GM21717 (cell line): ENCODE data around the gene SLC25A22.

Source experiments
- ATAC-seq: cut with Tn5 transposase; IDR thresholded peaks from one replicate; pipeline ENCODE4 v1.9.1; 2021; ENCODE audit warnings: mild to moderate bottlenecking, moderate library complexity; ENCODE audit not compliant: unreplicated experiment

SLC25A22 gene

DNA sequence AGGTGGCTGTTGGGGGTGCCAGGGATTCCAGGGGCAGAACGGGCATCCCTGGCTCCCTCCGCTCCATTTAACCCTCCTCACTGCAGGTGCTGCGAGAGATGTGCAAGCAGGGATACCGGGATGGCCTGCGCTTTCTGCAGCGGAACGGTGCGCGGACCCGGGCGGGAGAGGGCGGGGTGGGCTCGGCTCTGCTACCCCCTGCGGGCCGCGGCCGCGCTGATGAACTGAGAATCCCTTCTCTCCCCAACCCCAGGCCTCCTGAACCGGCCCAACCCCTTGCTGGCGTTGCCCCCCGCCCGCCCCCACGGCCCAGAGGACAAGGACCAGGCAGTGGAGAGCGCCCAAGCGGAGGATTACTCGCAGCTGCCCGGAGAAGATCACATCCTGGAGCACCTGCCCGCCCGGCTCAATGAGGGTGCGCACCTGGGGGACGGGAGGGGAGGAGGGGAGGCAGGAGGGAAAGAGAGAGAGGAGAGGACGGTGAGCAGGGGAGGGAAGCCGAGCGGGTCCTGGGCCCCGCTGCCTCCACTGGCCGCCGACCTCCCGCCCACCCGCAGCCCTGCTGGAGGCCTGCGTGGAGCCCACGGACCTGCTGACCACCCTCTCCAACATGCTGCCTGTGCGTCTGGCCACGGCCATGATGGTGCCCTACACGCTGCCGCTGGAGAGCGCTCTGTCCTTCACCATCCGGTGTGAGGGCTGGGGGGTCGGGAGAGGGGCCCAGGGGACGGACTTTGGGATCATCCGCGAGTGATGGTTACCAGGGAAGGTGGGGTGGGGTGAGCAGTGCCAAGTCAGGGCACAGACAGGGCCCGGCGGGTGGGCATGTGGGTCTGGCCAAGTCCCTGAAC, 25.6 kb upstream of the SLC25A22 start:
- ATAC-seq = no peak

DNA sequence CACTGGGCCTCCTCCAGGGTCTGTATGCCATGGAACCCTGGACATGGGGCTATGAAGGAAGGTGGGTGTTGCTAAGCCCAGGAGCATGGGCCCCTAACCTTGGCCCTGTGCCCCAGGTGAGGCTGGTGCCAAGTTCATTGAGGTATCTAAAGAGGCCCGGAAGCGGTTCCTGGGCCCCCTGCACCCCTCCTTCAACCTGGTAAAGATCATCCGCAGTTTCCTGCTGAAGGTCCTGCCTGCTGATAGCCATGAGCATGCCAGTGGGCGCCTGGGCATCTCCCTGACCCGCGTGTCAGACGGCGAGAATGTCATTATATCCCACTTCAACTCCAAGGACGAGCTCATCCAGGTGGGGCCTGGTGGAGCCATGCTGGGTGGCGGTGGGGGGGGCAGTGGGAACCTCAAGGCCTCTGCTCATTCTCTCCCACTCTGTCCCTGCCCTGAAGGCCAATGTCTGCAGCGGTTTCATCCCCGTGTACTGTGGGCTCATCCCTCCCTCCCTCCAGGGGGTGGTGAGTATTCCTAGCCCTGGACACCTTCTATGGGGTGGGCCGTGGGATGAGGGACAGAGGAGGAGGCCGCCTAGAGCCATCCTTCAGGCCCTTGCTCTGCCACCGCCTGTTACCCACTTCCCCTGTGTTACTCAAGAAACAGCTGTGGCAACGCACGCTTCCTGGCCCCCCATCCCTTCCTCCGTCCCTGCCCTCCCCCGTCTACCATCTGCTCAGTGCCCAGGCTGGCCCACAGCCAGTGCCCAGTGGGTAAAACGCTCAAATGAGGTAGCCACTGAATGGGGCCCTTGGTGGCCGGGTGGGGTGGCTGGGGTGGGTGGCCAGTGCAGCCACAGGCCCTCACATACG, 23.7 kb upstream of the SLC25A22 start:
- no peak for ATAC-seq

DNA sequence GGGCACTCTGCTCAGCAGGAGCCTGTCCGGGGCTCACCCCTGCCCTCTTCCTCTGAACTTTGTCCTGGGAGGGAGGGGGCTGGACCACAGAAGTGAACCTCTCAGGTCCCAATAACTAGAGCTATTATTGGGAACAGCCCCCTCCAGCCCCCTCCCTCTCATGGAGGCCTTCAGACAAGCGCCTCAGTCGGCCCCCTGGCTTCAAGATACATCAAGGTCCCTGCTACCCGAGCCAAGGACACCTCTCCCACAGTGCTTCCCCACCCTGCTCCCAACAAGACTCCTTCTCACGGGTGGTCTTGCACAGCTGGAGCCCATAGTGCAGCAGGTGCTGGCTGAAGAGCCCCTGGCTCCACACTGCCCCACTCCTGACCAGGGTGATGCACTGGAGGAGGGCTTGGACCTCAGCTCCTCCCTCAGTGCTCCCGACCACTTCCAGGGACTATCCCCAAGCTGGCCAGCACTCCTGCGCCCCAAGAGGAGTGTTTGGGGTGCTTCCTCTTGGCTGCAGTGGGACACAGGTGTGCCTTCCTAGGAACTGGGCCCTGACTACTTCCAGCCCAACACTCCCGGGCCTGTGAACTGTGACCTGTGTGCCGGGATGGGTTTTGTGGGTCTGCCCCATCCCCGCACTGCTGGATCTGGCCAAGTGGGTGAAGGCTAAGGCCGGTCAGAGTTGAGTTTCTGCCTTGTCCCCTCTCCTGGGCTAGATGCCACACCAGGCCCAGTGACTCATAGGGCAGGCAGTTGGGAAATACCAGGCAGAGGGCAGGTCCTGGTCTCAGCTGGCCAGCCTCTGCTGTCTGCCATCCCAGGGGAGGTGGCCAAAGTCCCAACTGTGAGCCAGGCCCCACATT, 22.8 kb upstream of the SLC25A22 start:
- no peak for ATAC-seq

DNA sequence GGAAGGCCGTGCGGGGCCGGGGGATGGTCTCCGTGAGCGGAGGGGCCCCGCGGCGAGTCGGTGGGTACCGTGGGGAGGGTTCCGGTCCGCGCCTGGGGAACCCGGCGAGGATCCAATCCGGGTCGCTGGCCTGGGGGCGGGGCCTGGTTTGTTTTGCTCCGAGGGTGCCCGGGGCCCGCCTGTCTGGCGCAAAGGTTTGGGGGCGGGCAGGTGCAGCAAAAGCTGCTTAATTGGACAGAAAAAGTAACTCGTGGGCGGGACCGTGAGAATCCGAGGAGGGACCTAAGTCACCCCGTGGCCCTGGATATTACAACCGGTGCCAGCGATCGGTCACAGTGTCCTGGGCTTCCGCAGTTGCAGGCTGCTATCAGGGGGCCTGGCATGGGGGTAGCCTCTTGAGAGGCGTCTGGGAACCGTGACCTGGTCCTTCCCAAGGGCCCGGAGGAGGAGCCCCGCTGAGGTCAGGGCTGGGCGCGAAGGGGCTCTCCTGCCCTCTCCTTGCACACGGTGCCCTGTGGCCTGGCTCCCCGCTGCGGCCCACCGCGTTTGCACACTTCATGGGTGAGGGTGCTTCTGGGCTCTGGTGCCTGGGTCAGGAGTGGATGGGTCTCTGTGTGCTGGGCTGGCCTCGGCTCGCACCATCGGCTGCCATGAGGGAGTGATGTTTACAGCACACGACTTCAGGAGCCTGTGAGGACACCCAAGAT, 22.0 kb upstream of the SLC25A22 start:
- ATAC-seq = peak; percentile 47

DNA sequence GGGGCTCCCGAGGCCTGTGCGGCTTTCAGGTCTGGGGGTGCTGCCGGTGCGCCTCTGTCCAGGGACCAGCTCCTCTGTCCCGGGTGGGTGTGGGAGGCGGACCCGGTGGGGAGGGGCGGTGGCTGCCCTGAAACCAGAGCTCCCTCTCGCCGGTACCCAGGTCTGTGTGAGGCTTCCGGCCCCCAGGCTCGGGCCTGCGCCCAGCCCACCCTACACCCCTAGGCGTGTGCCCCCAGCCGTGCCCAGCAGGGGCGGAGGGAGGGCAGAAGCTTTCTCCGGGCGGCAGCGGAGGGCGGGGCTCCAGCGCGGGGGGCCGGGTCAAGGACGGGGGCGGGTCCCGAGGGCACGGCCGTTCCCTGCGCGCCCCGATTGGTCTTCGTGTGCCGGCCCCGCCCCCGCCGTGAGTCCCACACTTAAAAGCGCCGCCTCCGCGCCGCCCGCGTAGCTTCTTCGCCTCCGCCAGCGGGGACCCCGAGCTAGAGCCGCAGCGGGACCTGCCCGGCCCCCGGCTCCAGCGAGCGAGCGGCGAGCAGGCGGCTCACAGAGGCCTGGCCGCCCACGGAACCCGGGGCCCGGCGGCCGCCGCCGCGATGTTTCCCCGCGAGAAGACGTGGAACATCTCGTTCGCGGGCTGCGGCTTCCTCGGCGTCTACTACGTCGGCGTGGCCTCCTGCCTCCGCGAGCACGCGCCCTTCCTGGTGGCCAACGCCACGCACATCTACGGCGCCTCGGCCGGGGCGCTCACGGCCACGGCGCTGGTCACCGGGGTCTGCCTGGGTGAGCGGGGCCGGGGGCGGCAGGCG, 21.2 kb upstream of the SLC25A22 start:
- ATAC-seq = peak; percentile 48

DNA sequence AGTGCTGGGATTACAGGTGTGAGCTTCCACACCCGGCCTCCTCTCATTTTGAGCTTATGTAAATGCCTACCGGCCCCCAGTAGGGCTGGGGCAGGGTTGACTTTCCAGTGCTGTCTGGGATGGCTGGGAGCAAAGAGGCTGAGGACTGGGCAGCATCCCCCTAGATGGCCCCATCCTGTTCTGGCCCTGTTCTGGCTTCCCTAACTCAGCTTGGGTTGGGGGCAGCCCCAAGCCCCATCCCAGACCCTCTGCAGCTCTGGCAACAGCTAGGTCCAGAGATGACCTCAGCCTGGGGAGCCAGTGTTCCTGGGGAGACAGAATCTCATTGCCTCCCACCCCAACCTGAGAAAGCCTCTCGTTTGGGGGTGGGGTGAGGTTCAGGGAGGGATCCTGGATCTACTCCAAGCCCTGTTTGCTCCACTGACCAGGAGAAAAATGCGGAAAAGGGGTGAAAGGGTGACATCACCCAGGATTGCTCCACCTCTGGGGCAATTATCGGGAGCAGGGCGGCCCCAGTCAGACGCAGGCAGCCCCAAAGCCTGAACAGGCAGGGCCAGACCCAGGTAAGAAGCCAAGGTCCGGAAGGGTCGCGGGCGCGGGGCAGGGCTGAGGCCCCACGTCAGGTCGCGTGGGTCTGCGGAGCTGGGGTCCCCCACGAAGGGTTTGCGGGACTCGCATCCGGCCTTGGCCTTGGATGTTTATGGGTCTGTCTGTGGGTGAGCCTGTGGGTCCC, 20.5 kb upstream of the SLC25A22 start, which contains the start of gene PNPLA2:
TSS of gene PNPLA2 (plus strand) at position 519 of the 733 bp plus-strand sequence. CDS start 805 bp downstream, outside the sequence.
- no peak for ATAC-seq

DNA sequence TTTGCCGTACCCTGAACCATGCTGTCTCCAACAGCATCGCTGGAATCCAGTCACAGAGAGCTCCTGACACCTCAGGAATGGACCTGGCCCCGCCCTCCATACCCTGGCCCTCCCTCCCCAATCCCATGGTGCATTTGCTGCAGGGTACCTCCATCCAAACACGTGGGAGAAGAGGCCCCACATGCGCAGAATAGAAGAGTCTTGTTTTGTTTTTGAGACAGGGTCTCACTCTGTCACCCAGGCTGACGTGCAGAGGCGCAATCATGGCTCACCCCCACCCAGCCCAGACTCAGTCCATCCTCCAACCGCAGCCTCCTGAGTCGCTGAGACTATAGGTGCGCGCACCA, 18.3 kb upstream of the SLC25A22 start:
- ATAC-seq = no peak

DNA sequence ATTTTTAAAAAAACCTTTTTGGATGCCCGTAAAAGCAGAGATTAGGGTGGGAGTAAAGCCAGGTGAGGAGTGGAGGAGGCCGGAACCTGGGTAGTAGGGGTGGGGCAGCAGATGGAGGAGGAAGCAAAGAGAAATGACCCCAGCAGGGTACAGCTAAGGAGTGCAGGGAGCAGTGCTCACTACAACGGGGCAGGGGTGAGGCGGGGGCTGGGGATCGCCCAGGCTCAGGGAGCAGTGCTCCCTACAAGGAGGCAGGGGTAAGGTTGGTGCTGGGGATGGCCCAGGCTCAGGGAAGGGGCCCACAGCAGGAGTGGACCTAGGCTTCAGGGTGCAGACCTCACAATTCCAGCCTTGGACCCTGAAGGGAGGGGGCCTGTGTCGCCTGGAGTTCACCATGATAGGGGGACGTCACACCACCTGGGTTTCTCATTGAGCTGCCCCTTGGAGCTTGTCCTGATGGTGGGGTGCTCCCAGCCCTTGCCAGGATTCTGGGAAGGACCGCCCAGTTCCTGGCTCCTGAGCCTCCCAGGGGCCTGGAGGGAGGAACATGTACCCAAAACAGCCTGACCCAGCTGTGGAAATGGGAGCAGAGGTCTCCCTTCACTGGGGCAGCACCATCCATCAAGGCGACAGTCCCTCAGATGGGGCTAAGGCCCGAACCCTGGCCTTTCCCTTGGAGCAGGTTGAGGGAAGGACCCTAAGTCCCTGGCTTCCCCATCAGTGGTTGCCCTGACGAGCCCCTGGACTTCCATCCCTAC, 17.8 kb upstream of the SLC25A22 start:
- no peak for ATAC-seq

DNA sequence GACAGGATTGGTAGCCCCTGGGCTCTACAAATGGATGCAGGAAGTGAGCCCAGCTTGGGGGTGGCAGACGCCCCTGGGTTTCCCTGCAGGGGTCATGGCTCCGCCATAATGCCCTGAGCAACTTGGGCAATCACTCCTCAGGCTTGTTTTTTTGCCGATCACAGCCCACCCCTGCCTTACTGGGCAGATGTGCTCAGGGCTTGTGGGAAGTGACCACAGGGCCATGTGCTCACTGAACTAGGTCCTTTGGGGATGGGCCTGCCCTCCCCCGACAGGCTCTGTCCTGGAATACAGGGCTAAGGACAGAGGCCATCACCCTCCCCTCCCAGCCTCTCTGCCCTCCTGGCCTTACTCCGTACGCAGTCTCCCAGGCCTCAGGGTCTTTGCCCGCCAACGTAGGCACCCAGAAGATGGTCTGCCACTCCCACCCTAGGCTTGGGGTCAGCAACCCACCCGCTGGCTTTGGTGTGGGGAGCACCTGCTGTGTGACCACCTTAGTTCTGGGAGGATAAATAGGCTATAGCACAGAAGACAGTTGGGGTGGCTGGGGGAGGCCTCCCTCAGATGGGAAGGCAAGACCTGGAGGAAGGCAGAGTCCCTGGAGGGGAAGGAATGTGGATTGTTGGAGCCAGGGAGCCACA, 15.5 kb upstream of the SLC25A22 start:
- no peak for ATAC-seq

DNA sequence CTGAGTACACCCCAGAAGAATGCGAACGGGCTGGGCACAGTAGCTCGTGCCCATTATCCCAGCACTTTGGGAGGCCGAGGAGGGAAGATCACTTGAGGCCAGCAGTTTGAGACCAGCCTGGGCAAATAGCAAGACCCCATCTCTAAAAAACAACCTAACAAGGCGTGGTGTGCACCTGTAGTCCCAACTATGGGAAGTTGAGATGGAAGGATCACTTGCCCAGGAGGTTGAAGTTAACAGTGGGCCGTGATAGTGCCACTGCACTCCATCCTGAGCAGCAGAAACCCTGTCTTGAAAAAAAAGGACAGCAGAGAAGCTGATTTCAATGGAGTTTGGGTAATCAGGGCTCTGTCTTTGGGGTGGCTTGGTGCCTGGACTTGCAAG, 15.0 kb upstream of the SLC25A22 start:
- no peak for ATAC-seq

DNA sequence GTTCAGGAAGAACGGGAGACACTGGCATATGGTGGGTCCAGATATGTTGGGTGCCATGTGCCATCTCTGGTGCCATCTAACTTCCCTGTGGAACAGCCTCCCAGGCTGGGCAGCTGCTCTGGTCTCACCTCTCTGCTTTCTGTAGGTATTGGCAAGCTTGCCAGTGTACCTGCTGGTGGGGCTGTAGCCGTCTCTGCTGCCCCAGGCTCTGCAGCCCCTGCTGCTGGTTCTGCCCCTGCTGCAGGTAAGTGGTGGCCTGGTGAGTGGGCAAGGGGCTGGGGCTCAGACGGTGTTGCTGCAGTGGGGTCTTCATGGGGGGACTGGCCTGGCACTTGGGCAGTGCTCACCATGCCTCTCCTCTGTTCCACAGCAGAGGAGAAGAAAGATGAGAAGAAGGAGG, 14.3 kb upstream of the SLC25A22 start:
- ATAC-seq = no peak

DNA sequence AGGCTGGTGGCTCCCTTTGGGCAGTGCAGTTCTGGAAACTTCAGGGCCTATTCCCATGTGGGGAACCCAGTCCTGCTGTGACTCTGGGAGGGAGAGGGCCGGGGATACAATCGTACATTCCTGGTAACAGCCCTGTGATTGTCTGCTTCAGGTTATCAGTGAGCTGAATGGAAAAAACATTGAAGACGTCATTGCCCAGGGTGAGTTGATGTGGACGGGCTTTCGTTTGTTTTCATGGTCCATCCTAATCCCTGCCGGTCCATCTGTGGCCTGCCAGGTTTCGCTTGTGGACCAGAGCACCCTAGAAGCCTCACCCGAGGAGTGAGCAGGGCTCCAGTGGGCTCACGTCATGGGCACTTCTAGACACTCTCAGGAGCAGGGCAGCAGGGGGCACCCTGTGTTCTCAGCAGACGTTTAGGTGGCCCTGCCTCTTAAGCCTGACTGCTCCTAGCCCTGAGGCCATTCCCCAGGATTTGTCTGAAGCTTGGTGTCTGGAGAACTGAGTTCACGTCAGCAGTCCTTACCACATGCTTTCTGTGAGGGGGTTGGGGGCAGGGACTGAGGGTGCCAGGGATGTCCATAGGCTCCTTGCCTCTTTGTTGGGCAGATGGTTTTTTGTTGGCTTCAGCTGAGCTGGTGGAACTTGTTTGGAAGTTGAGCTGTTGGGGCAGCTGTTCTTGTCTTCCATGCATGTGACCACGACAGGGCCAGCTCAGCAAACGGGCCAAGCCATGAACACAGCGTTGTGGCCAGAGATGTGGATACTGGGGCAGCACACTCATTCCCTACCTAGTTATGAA, 13.6 kb upstream of the SLC25A22 start:
- ATAC-seq = no peak

DNA sequence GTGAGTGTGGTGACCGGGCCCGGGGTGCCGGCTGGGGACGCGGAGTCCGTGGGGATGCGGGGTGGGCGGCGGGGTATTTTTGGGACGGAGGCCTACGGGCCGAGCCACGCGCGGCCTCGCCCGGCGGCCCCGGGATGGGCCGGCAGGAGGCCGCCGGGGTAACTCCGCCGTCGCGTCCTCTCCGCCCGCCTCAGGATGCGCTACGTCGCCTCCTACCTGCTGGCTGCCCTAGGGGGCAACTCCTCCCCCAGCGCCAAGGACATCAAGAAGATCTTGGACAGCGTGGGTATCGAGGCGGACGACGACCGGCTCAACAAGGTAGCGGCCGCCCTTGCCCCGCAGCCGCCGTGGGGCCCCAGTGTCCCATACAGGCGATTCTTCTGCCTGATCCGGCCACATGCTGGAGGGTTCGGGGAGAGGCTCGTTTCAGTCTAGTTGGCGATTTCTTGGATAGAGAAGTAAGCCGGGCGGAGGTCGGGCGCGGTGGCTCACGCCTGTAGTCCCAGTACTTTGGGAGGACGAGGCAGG, 12.0 kb upstream of the SLC25A22 start:
- peak; percentile 6 for ATAC-seq

DNA sequence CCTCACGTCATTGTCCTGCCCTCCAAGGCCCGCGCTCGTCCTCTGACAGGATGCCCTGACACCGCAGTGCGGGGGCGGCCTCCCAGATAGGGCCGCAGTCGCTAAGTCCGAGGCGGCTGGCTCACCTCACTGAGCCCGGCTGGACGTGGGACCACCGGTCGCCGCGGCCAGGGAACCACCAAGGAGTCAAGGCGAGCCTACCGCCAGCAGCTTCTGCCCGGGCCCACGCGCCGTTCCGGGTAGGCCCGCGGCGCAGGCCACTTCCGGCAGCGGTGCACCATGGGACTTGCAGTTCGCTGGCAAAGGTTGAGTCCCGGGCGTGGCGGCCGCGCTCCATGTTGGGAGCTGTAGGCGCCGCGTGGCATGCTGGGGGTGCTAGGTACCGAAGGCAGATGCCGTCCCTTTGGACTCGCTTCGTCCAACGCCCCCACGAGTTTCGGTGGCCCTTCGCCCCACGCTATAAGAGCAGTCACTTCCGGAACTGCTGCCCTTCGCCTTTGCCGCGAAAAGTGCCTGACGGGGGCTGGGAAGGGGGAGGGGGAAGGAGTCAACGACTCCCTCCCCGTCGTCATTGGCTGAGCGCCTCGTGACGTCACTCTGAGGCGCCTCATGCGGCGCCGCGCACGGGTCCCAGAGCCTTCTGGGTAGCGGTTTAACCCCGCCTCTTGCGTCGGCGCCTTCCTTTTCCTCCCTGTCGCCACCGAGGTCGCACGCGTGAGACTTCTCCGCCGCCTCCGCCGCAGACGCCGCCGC, 11.4 kb upstream of the SLC25A22 start, which contains the start of gene RPLP2:
TSS of gene RPLP2 (plus strand) at position 681 of the 753 bp plus-strand sequence. CDS start 268 bp downstream, outside the sequence.
- peak; percentile 55 for ATAC-seq

DNA sequence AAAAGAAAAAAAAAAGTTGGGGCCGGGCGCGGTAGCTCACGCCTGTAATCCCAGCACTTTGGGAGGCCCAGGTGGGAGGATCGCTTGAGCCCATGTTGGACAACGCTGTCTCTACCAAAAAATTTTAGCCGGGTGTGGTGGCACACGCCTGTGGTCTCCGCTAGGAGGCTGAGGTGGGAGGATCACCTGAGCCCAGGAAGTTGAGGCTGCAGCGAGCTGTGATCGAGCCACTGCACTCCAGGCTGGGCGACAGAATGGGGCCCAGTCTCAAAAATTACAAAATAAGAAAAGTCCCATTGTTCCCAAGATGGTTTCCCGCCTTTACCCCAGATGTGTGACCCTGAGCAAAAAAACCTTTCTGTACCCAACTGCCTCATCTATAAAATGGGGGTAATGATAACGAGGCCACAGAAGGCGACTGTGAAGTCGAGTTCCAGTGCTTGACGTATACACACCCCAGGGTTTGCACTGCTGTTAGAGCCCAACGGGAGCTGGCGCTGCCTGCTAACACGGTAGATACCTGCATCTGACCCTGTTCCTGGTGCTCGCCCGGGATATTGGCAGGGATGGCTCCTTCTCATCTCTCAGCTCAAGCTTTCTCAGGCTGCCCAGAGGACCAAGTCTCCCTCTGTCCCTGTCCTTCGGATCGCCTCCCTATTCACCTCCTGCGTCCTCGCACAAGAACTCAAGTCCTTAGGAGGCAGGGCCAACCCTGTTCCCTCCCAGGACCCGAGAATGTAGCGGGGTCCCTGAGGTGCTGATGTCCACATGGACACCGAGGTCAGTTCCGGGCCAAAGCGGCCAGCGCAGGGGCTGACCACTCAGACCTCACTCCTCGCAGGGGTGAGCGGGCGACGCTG, 10.6 kb upstream of the SLC25A22 start:
- no peak for ATAC-seq
